Measurements from ENCODE around the gene FBXO8.

Gene FBXO8

DNA sequence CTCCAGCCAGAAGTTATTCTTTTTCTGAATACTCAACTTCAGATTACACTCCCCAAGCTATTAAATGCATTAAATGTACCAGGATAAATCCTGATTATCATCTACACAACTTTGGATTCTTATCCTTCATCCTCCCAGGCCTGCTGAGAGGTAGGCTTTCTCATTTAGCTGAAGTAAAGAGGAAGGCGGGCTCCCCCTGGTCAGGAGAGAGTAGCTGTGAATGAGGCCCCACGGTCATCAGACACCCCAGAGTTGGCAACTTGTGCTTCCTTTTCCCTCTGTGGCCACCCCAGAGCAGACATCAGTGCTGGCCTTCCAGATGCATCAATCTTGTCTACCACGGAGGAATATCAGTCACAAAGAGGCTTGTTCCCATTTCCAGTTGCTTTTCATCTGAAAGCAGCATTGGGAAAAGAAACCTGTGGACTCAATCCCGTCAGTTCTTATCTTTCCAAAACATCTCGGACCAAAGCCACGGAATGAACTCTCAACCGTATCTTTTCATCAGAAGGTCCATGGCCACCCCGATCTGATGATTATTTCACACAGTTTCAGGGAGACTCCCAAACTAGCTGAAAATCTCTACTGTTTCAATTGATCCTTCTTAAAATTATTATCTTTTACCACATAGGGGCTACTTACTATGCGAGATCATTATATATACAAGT, 79.2 kb downstream of the FBXO8 start:
- no peak for DNase-seq

DNA sequence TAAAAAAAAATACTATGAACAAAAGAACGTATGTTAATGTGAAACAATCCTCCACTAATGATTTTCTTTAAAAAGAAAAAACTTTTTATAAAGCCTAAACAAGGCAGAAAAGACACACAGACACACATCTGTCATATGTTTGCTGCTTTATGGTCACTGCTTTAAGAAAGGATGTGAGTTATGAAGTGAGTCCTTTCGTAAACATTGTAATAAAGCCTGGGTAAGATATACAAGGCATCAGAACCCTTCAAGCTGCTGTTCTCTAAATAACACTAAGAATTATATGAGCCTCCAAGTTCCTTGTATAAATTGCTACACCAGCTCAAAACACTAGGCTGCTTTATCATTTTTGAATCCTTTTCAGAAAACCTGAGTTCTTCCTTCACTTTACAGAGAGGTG, 81.6 kb downstream of the FBXO8 start:
- DNase-seq, result no peak

DNA sequence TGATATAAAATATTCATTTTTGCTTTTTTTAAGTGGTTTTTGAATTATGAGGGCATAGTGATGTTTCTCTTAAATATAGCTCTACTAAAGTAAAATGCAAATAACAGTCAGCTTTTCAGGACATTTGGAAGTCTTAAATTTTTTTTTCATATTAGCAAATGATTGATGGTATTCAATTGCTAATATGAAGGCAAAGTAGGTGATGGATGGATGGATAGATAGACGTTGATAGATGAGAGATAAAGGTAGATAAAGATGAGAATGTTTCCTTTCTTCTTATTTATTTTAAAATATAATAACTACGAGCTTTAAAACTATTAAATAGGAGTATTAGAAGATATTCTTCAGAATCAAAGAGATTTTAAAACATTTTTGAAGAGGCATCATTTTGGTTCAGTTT, 83.7 kb downstream of the FBXO8 start:
- DNase-seq, result no peak

DNA sequence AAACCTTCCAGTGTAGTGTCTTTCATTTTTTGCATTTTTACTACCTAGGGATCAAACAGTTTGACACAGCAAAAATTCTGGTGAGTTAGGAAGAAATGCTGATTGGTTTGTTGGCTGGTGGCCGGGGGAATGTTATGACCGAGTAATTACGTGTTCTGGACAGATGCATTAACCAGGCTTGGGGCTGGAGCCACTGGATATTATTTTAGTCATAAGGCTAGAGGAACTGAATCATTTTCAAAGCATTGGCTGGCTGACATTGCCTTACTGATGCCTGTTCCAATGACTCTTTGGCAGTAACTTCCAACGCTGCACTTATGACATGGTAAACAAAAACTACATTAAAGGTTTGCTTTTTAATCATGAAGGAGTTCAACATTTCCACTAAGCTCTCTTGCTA, 84.6 kb downstream of the FBXO8 start:
- DNase-seq, result no peak

DNA sequence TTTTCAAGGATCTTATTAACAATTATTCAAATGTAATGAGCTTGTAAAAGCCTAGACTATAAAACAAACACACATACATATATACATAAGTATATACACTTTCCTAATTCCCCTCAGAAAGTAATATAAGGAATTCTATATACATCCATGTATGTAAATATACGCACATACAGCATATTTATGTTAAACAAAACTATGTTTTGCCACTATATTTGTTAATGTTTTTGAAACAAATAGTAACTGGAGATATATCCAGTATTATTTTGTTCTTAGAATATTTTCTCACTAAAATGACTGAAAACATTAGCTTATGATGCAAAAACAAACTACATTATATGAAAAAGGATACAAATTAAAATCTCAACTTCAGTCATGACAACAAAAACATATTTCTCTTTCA, 85.1 kb downstream of the FBXO8 start:
- no peak for DNase-seq

GRCh38 chr4:174193438-174194374, 89.8 kb downstream of the FBXO8 start:
- no peak for DNase-seq

DNA sequence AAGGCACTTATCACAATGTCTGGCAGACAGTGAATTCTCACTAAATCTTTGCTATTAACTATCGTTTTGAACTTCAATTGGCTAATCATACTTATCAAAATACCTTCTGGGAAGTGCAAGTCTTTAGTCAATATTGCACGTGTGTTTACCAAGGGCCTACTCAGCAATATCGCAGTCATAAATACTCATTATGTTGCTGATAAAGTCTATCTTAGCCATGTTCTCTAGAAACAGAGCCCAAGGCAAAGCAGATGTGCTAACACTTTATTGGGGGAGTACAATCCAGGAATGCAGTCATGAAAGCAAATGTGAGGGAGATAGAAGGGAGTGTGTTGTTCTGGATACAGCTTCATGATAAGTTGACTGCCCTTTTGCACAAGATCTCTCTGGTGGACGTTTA, 90.5 kb downstream of the FBXO8 start:
- no peak for DNase-seq

GRCh38 chr4:174190832-174191500, 92.5 kb downstream of the FBXO8 start:
- DNase-seq, result no peak

GRCh38 chr4:174189392-174190015, 94.0 kb downstream of the FBXO8 start:
- DNase-seq, result no peak

All from GF-D8 (cell line).